ENCODE data around the gene C11orf52. TPM values are rescaled to one million over a fixed set of nuclear protein-coding genes. Genes with fewer than 3 reads are reported as not detected.
"Not testable (repeated sequence)": the region's sequence is repeated elsewhere in the genome, so short reads cannot be mapped to it uniquely, and the experiment has no call there.

Gene C11orf52
- total RNA-seq, 1 donor from 2014 or later, result 1.2 TPM

- intact Hi-C loops (cut with micrococcal nuclease), result no loop called here
- peak; percentile 9 for TF ChIP-seq CTCF (IDR thresholded peaks at IDR 0.05; ENCODE audit: borderline replicate concordance)
- no peaks in the 10 kb centered on the region for H3K9me3 ChIP-seq (replicated peaks)
- peaks cover 58% of the 10 kb centered on the region for H3K4me1 ChIP-seq
- no peaks in the 10 kb centered on the region for H3K36me3 ChIP-seq
- H3K27ac ChIP-seq (replicated peaks), result peak overlapping the region; percentile 95
- peak; percentile 97 for DNase-seq
- H3K4me3 ChIP-seq, result peak overlapping the region; percentile 64
- H3K27me3 ChIP-seq (ENCODE audit: low read depth), result no peaks in the 10 kb centered on the region
Observed at GRCh38 chr11:111926505-111927391, 8.0 kb downstream of the C11orf52 start.

GRCh38 chr11:111930472-111930871 lies 11.8 kb downstream of the C11orf52 start:
- DNase-seq, result no peak

GRCh38 chr11:111932611-111932950 lies 13.9 kb downstream of the C11orf52 start:
- no peak for DNase-seq
- no peak overlapping the region for H3K27ac ChIP-seq (replicated peaks)
- TF ChIP-seq CTCF (IDR thresholded peaks at IDR 0.05; ENCODE audit: borderline replicate concordance), result no peak
- H3K9me3 ChIP-seq (replicated peaks), result no peaks in the 10 kb centered on the region
- H3K27me3 ChIP-seq (ENCODE audit: low read depth), result no peaks in the 10 kb centered on the region
- H3K36me3 ChIP-seq, result no peaks in the 10 kb centered on the region
- peaks cover 33% of the 10 kb centered on the region for H3K4me1 ChIP-seq
- intact Hi-C loops (cut with micrococcal nuclease), result loop anchor here (5.0 kb wide), 1 partner anchor 45 kb away; no protein-coding TSS in a partner anchor
- no peak overlapping the region for H3K4me3 ChIP-seq

More at GRCh38 chr11:111930472-111930871, 11.8 kb downstream of the C11orf52 start:
- intact Hi-C loops (cut with micrococcal nuclease), result loop anchor here (5.0 kb wide), 1 partner anchor 47 kb away; no protein-coding TSS in a partner anchor
- Histone ChIP-seq H3K4me1 (peaks cover 29% of the 10 kb centered on the region), H3K27ac (replicated peaks) (no peak overlapping the region), H3K36me3 (no peaks in the 10 kb centered on the region), H3K27me3 (ENCODE audit: low read depth) (no peaks in the 10 kb centered on the region), H3K4me3 (no peak overlapping the region), H3K9me3 (replicated peaks) (no peaks in the 10 kb centered on the region)
- TF ChIP-seq CTCF (IDR thresholded peaks at IDR 0.05; ENCODE audit: borderline replicate concordance), result no peak

GRCh38 chr11:111933176-111933575 lies 14.5 kb downstream of the C11orf52 start:
- not testable (repeated sequence) for H3K9me3 ChIP-seq (replicated peaks); H3K36me3 ChIP-seq; H3K27me3 ChIP-seq (ENCODE audit: low read depth); H3K27ac ChIP-seq (replicated peaks); H3K4me3 ChIP-seq; DNase-seq
- intact Hi-C loops (cut with micrococcal nuclease), result loop anchor here (5.0 kb wide), 1 partner anchor 44 kb away; no protein-coding TSS in a partner anchor
- peaks cover 38% of the 10 kb centered on the region for H3K4me1 ChIP-seq

GRCh38 chr11:111933872-111934271 lies 15.2 kb downstream of the C11orf52 start:
- TF ChIP-seq CTCF (IDR thresholded peaks at IDR 0.05; ENCODE audit: borderline replicate concordance), result no peak
- DNase-seq, result no peak
- Histone ChIP-seq H3K27ac (replicated peaks) (peak overlapping the region; percentile 3), H3K36me3 (no peaks in the 10 kb centered on the region), H3K9me3 (replicated peaks) (no peaks in the 10 kb centered on the region), H3K27me3 (ENCODE audit: low read depth) (no peaks in the 10 kb centered on the region), H3K4me1 (peaks cover 44% of the 10 kb centered on the region), H3K4me3 (no peak overlapping the region)
- intact Hi-C loops (cut with micrococcal nuclease), result loop anchor here (5.0 kb wide), 1 partner anchor 43 kb away; no protein-coding TSS in a partner anchor

GRCh38 chr11:111934306-111934705 lies 15.6 kb downstream of the C11orf52 start:
- intact Hi-C loops (cut with micrococcal nuclease), result loop anchor here (5.0 kb wide), 1 partner anchor 43 kb away; no protein-coding TSS in a partner anchor
- H3K27ac ChIP-seq (replicated peaks), result peak overlapping the region; percentile 3

More at GRCh38 chr11:111934306-111934705, 15.6 kb downstream of the C11orf52 start:
- Histone ChIP-seq H3K4me1 (peaks cover 49% of the 10 kb centered on the region), H3K4me3 (no peak overlapping the region), H3K27me3 (ENCODE audit: low read depth) (no peaks in the 10 kb centered on the region), H3K9me3 (replicated peaks) (no peaks in the 10 kb centered on the region), H3K36me3 (no peaks in the 10 kb centered on the region)
- no peak for DNase-seq
- no peak for TF ChIP-seq CTCF (IDR thresholded peaks at IDR 0.05; ENCODE audit: borderline replicate concordance)

All from left ventricle myocardium inferior (tissue), 1 donor.